MM.1S (cell line): ENCODE results near the gene PPM1M.

Experiments
- EZH2phosphoT487 ChIP-seq: fragments of 300-600 bp; sonication (generic); IDR thresholded peaks from 2 replicates; pipeline ENCODE4 v1.6.1; 2018; ENCODE audit warnings: antibody characterized with exemption, low read length
- TF ChIP-seq, protein P1 (sequence below): fragments of 300-600 bp; sonication (generic); IDR thresholded peaks from 2 replicates; pipeline ENCODE4 v1.5.1; 2016; ENCODE audit warnings: antibody characterized with exemption, low read length, mixed read lengths

DNA sequence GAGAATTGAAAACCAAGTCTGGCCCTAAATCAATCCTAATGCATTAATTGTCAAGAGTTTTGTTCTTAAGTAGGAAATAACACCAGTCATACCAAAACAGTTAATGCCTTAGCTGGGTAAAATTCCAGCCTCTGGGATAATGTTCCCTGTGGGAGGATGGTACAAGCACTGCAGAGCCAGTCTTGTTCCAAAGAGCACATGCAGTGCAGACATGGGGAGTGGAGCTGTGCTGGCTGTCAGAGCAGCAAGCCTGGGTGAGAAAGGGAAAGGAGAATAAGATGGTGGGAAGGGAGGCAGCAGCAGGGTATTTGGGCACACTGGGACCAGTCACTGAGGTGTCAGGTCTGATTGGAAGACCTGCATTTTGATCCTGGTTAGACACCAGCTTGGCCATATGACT, 35.5 kb upstream of the PPM1M start:
- TF ChIP-seq, protein P1, sequence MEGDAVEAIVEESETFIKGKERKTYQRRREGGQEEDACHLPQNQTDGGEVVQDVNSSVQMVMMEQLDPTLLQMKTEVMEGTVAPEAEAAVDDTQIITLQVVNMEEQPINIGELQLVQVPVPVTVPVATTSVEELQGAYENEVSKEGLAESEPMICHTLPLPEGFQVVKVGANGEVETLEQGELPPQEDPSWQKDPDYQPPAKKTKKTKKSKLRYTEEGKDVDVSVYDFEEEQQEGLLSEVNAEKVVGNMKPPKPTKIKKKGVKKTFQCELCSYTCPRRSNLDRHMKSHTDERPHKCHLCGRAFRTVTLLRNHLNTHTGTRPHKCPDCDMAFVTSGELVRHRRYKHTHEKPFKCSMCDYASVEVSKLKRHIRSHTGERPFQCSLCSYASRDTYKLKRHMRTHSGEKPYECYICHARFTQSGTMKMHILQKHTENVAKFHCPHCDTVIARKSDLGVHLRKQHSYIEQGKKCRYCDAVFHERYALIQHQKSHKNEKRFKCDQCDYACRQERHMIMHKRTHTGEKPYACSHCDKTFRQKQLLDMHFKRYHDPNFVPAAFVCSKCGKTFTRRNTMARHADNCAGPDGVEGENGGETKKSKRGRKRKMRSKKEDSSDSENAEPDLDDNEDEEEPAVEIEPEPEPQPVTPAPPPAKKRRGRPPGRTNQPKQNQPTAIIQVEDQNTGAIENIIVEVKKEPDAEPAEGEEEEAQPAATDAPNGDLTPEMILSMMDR = no peak
- TF ChIP-seq EZH2phosphoT487 = no peak
